ENCODE measurements around the gene SPATS2. TPM values are rescaled to one million over a fixed set of nuclear protein-coding genes. Genes with fewer than 3 reads are reported as not detected.
"Not testable (repeated sequence)": the region's sequence is repeated elsewhere in the genome, so short reads cannot be mapped to it uniquely, and the experiment has no call there.

The SPATS2 gene
- total RNA-seq, 1 donor from 2014 or later: 13.8 TPM

DNA sequence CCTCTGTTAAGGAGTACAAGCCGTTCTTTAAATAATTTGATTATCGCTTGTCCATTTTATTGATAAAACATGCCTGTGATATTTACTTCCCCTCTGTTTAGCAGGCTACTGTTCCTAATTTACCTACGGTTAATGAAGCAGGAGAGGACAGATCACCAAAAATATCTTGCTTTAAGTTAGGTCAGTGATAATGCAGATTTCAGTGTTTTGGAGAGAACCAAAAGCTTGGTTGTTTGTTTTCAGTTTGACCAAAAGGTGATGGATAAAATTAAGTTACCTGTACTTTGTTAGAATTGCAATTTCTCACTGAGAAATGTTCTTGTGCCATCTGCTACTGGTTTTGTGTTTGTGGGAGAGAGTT is 958 bp downstream of the SPATS2 start:
- Histone ChIP-seq H3K36me3 (no peaks in the 10 kb centered on the region), H3K4me1 (peaks cover 4 to 6% of the 10 kb centered on the region in 2 donors), H3K27me3 (no peaks in the 10 kb centered on the region), H3K4me3 (peak overlapping the region; percentile 58 to 94), H3K9me3 (no peaks in the 10 kb centered on the region), H3K27ac (peak overlapping the region; percentile 16 to 98)
- DNase-seq (ENCODE audit: low spot score in 2 of 2): no peak
- intact Hi-C loops (cut with DNase I): no loop called here
- TF ChIP-seq, protein P1, sequence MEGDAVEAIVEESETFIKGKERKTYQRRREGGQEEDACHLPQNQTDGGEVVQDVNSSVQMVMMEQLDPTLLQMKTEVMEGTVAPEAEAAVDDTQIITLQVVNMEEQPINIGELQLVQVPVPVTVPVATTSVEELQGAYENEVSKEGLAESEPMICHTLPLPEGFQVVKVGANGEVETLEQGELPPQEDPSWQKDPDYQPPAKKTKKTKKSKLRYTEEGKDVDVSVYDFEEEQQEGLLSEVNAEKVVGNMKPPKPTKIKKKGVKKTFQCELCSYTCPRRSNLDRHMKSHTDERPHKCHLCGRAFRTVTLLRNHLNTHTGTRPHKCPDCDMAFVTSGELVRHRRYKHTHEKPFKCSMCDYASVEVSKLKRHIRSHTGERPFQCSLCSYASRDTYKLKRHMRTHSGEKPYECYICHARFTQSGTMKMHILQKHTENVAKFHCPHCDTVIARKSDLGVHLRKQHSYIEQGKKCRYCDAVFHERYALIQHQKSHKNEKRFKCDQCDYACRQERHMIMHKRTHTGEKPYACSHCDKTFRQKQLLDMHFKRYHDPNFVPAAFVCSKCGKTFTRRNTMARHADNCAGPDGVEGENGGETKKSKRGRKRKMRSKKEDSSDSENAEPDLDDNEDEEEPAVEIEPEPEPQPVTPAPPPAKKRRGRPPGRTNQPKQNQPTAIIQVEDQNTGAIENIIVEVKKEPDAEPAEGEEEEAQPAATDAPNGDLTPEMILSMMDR (IDR thresholded peaks at IDR 0.05): no peak

DNA sequence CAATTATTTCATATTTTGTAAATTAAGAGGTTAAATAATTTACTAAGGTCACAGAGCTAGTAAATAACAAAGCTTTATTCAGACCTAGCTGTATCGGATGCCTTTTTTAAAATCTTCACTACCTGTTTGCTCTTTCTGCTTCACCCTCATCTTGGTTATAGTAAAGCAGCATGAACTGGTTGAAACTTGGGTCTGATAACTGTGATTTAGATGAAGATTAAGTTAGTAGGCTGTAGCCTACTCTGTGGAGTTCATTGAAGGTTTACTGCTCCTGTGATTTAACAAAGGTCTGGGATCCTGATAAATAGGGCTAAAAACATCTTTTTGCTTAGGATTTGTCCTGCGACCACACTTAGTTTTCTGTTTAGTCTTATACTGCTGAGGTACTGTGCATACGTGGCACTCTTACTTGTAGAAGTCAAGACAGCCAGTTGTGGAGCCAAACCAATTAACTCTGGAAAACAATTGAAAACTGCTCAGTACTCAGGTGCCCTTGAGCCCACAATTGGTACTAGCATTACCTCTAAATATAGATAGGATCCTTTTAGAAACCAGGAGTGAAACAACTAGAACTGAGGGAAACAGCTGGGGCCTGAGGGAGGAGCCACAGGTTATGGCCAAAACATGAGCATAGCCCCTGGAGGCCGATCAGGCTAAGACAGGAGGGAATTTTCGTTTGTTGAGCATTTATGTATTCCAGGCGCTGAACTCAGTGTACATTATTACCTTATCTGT is 2.3 kb downstream of the SPATS2 start:
- no peaks in the 10 kb centered on the region for H3K36me3 ChIP-seq
- H3K27ac ChIP-seq: peak overlapping the region; percentile 2 to 45
- no peaks in the 10 kb centered on the region for H3K27me3 ChIP-seq
- H3K4me3 ChIP-seq: peak overlapping the region in 1 of 2 donors; percentile 16
- intact Hi-C loops (cut with DNase I): no loop called here
- H3K4me1 ChIP-seq: peaks cover 4 to 6% of the 10 kb centered on the region in 2 donors
- no peak for DNase-seq (ENCODE audit: low spot score in 2 of 2)
- TF ChIP-seq, protein P1 (IDR thresholded peaks at IDR 0.05): peak in 2 of 3 experiments; percentile 14 to 36
- H3K9me3 ChIP-seq: no peaks in the 10 kb centered on the region

DNA sequence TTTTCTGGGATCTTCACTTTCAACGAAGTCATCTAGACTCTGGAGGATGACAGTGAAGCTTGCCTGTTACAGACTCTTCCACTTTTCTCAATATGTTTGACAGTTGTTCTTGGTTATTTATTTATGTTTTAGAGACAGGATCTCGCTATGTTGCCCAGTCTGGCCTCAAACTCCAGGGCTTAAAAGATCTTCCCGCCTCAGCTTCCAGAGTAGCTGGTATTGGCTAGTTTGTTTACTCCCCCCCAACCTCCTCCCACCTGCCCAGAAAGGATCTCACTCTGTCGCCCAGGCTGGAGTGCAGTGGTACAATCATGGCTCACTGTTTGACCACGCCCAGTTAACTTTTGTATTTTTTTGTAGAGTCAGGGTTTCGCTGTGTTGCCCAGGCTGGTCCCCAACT is 3.3 kb downstream of the SPATS2 start:
- Histone ChIP-seq H3K27ac (no peak overlapping the region), H3K4me3 (no peak overlapping the region), H3K4me1 (peaks cover 4 to 6% of the 10 kb centered on the region in 2 donors), H3K36me3 (no peaks in the 10 kb centered on the region), H3K27me3 (no peaks in the 10 kb centered on the region), H3K9me3 (no peaks in the 10 kb centered on the region)
- intact Hi-C loops (cut with DNase I): no loop called here
- TF ChIP-seq, protein P1 (IDR thresholded peaks at IDR 0.05): no peak
- no peak for DNase-seq (ENCODE audit: low spot score in 2 of 2)

DNA sequence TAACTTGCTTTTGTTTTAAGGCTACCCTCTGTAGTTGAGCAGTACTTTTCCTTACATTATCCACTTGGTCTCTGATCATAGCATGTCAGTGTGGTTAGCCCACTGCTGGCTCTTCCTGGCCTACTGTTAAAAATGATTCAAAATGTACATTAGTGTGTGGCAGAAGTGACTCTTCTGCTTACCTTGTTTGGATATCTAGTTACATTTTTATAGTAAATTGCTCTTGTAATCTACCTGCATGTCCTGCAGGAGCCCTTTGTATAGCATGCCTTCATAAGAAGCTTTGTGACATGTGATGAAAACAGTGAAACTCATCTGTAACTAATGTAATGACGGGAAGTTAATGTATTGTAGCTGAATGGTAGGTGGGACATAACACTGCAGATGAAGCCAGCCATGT is 8.1 kb downstream of the SPATS2 start:
- Histone ChIP-seq H3K27ac (no peak overlapping the region), H3K27me3 (no peaks in the 10 kb centered on the region), H3K36me3 (no peaks in the 10 kb centered on the region), H3K4me3 (no peak overlapping the region), H3K9me3 (no peaks in the 10 kb centered on the region), H3K4me1 (no peaks in the 10 kb centered on the region)
- TF ChIP-seq, protein P1 (IDR thresholded peaks at IDR 0.05): no peak
- intact Hi-C loops (cut with DNase I): no loop called here
- no peak for DNase-seq (ENCODE audit: low spot score in 2 of 2)

DNA sequence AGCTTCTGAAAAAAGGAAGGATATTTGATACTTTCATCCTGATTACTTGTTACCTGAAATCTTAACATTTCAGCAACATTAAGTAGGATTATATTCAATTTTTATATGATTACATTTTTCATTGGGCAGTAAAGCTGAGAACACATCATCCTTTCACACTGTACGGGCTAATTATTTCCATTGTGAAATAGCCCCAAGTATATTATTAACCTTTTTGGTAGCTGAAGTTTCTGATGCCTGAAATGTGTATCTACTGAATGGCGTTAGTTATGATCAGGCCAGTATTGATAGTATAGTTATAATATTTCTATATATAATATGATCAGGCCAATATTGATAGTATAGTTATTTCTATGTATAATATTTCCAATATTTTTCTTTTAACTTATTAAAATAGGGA is 10.1 kb downstream of the SPATS2 start:
- Histone ChIP-seq H3K4me1 (no peaks in the 10 kb centered on the region), H3K9me3 (no peaks in the 10 kb centered on the region), H3K27ac (no peak overlapping the region), H3K4me3 (no peak overlapping the region), H3K36me3 (no peaks in the 10 kb centered on the region), H3K27me3 (no peaks in the 10 kb centered on the region)
- TF ChIP-seq, protein P1 (IDR thresholded peaks at IDR 0.05): no peak
- DNase-seq (ENCODE audit: low spot score in 2 of 2): no peak
- intact Hi-C loops (cut with DNase I): no loop called here

DNA sequence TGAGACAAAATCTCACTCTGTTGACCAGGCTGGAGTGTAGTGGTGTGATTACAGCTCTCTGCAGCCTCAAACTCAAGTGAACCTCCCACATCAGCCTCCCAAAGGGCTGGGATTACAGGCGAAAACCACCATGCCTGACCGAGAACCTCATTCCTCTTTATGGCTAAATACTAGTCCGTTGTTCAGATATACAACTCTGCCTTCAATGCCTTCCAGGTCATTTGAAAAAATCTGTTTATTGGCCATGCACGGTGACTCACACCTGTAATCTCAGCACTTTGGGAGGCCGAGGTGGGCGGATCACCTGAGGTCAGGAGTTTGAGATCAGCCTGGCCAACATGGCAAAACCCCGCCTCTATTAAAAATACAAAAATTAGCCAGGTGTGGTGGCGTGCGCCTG is 12.9 kb downstream of the SPATS2 start:
- H3K9me3 ChIP-seq; intact Hi-C loops (cut with DNase I); H3K4me3 ChIP-seq; H3K36me3 ChIP-seq; DNase-seq (ENCODE audit: low spot score in 2 of 2); H3K4me1 ChIP-seq; H3K27ac ChIP-seq; H3K27me3 ChIP-seq: not testable (repeated sequence)
